PC-9 (cell line): ENCODE results near the gene NUP214. TPM values are rescaled to one million over a fixed set of nuclear protein-coding genes. Genes with fewer than 3 reads are reported as not detected.

Experiments used
- BruUV-seq: library from RNA; stranded (reverse); fragments of 400-500 nt; replicated peaks from 2 replicates; lab custom pipeline; 2021; lab: Mats Ljungman, UMichigan
- CTCF ChIA-PET: fragments of 300-600 bp; sonication (Branson Sonifier 250); formaldehyde crosslinking; loops from one replicate; lab custom pipeline; 2022; ENCODE audit warnings: antibody characterized with exemption; lab: Charles Lee
- POLR2A ChIA-PET: fragments of 300-600 bp; sonication (Branson Sonifier 250); formaldehyde crosslinking; loops from one replicate; lab custom pipeline; 2022; ENCODE audit warnings: antibody characterized with exemption; ENCODE audit not compliant: unreplicated experiment; lab: Charles Lee
- DNase-seq, 2 experiments: peaks; one replicate each; pipeline versions ENCODE4 v3.0.0 to v3.0.0-alpha.2; 2015 to 2022; ENCODE audit warnings: mixed read lengths in 1 of 2
- H2AFZ ChIP-seq: fragments of 200-600 bp; sonication (generic); 2 replicates; pipeline ENCODE4 v1.8.1; 2017; ENCODE audit warnings: antibody characterized with exemption
- H3F3A ChIP-seq: fragments of 200-600 bp; sonication (generic); 2 replicates; pipeline ENCODE4 v1.8.1; 2017; ENCODE audit warnings: antibody characterized with exemption, mild to moderate bottlenecking, low read depth; ENCODE audit not compliant: insufficient read depth
- H3K27ac ChIP-seq: fragments of 200-600 bp; sonication (generic); 2 replicates; pipeline ENCODE4 v1.6.1; 2016; ENCODE audit warnings: mixed run types
- H3K27me3 ChIP-seq: fragments of 200-600 bp; sonication (generic); 2 replicates; pipeline ENCODE4 v1.6.1; 2016; ENCODE audit warnings: low read depth, mixed run types; ENCODE audit not compliant: insufficient read depth
- H3K36me3 ChIP-seq: fragments of 200-600 bp; sonication (generic); 2 replicates; pipeline ENCODE4 v1.6.1; 2016; ENCODE audit warnings: low read depth, mixed run types
- H3K4me1 ChIP-seq: fragments of 200-600 bp; sonication (generic); replicated peaks from 2 replicates; pipeline ENCODE4 v1.6.1; 2016; ENCODE audit warnings: mixed run types; ENCODE audit not compliant: insufficient read depth
- H3K4me2 ChIP-seq: fragments of 200-600 bp; sonication (generic); 2 replicates; pipeline ENCODE4 v1.6.1; 2017; ENCODE audit warnings: mixed run types
- H3K4me3 ChIP-seq: fragments of 200-600 bp; sonication (generic); 2 replicates; pipeline ENCODE4 v1.6.1; 2016; ENCODE audit warnings: mixed run types
- H3K79me2 ChIP-seq: fragments of 200-600 bp; sonication (generic); 2 replicates; pipeline ENCODE4 v1.6.1; 2017; ENCODE audit warnings: low read depth, mixed run types
- H3K9me2 ChIP-seq: fragments of 200-600 bp; sonication (generic); 2 replicates; pipeline ENCODE4 v1.8.1; 2017; ENCODE audit warnings: mild to moderate bottlenecking; ENCODE audit not compliant: insufficient read depth
- H3K9me3 ChIP-seq: fragments of 200-600 bp; sonication (generic); 2 replicates; pipeline ENCODE4 v1.8.1; 2016; ENCODE audit warnings: low read depth; ENCODE audit not compliant: insufficient read depth
- H4K20me1 ChIP-seq: fragments of 200-600 bp; sonication (generic); 2 replicates; pipeline ENCODE4 v1.8.1; 2017; ENCODE audit not compliant: insufficient read depth
- EZH2 ChIP-seq: fragments of 200-600 bp; sonication (generic); IDR thresholded peaks from 2 replicates; pipeline ENCODE4 v1.8.0; 2017; ENCODE audit warnings: antibody characterized with exemption, low read depth
- intact Hi-C: fragments of 100-400 bp; cut with micrococcal nuclease; formaldehyde crosslinking; loops from one replicate; pipeline ENCODE4 v1.10.0; 2022; ENCODE audit not compliant: unreplicated experiment
- total RNA-seq: library from RNA; stranded (reverse); gene quantifications from 2 replicates; pipeline ENCODE4 v1.2.3, GENCODE V29; 2021
- TF ChIP-seq, protein P1 (sequence below): fragments of 200-600 bp; sonication (generic); conservative IDR thresholded peaks from 2 replicates; pipeline ENCODE4 v1.6.1; 2017; ENCODE audit warnings: mixed run types, antibody characterized with exemption, mild to moderate bottlenecking, moderate library complexity

NUP214 gene
- total RNA-seq, 1 experiment from 2014 or later, result 59.0 TPM

DNA sequence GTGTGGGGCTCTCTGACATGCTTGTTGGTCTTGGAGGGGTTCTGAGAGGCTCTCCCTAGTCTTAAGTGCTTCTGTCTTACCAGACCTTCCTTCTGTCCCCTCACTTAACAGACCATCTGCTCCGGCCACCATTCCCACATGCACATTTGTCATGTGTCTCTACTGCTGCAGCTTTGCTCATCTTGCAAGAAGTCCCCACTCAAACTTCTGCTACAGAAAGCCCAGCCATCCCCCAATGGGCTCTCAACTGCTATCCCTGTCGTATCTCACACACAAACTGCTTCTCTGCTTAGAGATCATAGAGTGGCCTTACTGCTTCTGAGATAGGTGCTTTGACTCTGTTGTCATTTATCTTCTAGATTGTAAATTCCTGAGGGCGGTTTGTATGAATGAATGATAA is 69.4 kb downstream of the NUP214 start:
- Histone ChIP-seq H3K36me3 (peaks cover 11% of the 10 kb centered on the region), H3K4me2 (no peak overlapping the region), H3K79me2 (no peaks in the 10 kb centered on the region), H3F3A (no peaks in the 10 kb centered on the region), H3K27me3 (no peaks in the 10 kb centered on the region), H4K20me1 (no peaks in the 10 kb centered on the region), H3K4me3 (no peak overlapping the region), H3K9me3 (no peaks in the 10 kb centered on the region), H2AFZ (no peak overlapping the region), H3K27ac (no peak overlapping the region), H3K4me1 (no peaks in the 10 kb centered on the region), H3K9me2 (no peaks in the 10 kb centered on the region)
- intact Hi-C loops, result no loop called here
- no peak for TF ChIP-seq EZH2
- TF ChIP-seq, protein P1, sequence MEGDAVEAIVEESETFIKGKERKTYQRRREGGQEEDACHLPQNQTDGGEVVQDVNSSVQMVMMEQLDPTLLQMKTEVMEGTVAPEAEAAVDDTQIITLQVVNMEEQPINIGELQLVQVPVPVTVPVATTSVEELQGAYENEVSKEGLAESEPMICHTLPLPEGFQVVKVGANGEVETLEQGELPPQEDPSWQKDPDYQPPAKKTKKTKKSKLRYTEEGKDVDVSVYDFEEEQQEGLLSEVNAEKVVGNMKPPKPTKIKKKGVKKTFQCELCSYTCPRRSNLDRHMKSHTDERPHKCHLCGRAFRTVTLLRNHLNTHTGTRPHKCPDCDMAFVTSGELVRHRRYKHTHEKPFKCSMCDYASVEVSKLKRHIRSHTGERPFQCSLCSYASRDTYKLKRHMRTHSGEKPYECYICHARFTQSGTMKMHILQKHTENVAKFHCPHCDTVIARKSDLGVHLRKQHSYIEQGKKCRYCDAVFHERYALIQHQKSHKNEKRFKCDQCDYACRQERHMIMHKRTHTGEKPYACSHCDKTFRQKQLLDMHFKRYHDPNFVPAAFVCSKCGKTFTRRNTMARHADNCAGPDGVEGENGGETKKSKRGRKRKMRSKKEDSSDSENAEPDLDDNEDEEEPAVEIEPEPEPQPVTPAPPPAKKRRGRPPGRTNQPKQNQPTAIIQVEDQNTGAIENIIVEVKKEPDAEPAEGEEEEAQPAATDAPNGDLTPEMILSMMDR, result no peak
- no peak for DNase-seq
- POLR2A ChIA-PET, result interaction anchor here (0.6 kb wide), 1 partner anchor 147 kb away, joined by 3 read pairs; no protein-coding TSS in a partner anchor
- CTCF ChIA-PET, result no interaction called here
- BruUV-seq, result no TSS peak

- Histone ChIP-seq H3K36me3 (peaks cover 15% of the 10 kb centered on the region; the same call in 1 of the 2 replicates), H3K27me3 (no peaks in the 10 kb centered on the region), H4K20me1 (no peaks in the 10 kb centered on the region), H3K9me3 (no peaks in the 10 kb centered on the region), H3K4me2 (no peak overlapping the region), H3K79me2 (no peaks in the 10 kb centered on the region), H3K9me2 (no peaks in the 10 kb centered on the region), H2AFZ (no peak overlapping the region), H3K27ac (no peak overlapping the region), H3K4me1 (no peaks in the 10 kb centered on the region), H3F3A (no peaks in the 10 kb centered on the region), H3K4me3 (no peak overlapping the region)
- BruUV-seq, result TSS peak; percentile 11
- ChIA-PET POLR2A (no interaction called here), CTCF (no interaction called here)
- no peak for DNase-seq
- intact Hi-C loops, result no loop called here
- TF ChIP-seq, protein P1, result no peak
- no peak for TF ChIP-seq EZH2
Measured at GRCh38 chr9:131197160-131197911, 72.0 kb downstream of the NUP214 start.

DNA sequence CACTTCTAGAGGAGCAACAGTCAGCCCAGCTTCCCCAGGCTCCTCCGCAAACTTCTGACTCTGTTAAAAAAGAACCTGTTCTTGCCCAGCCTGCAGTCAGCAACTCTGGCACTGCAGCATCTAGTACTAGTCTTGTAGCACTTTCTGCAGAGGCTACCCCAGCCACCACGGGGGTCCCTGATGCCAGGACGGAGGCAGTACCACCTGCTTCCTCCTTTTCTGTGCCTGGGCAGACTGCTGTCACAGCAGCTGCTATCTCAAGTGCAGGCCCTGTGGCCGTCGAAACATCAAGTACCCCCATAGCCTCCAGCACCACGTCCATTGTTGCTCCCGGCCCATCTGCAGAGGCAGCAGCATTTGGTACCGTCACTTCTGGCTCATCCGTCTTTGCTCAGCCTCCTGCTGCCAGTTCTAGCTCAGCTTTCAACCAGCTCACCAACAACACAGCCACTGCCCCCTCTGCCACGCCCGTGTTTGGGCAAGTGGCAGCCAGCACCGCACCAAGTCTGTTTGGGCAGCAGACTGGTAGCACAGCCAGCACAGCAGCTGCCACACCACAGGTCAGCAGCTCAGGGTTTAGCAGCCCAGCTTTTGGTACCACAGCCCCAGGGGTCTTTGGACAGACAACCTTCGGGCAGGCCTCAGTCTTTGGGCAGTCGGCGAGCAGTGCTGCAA is 72.8 kb downstream of the NUP214 start:
- TF ChIP-seq, protein P1, result no peak
- no peak for TF ChIP-seq EZH2
- Histone ChIP-seq H4K20me1 (no peaks in the 10 kb centered on the region), H3K4me3 (no peak overlapping the region), H3K27me3 (no peaks in the 10 kb centered on the region), H3F3A (peaks cover 2% of the 10 kb centered on the region; the same call in 1 of the 2 replicates), H3K27ac (no peak overlapping the region), H2AFZ (no peak overlapping the region), H3K4me1 (no peaks in the 10 kb centered on the region), H3K9me2 (no peaks in the 10 kb centered on the region), H3K4me2 (no peak overlapping the region), H3K9me3 (no peaks in the 10 kb centered on the region), H3K79me2 (no peaks in the 10 kb centered on the region), H3K36me3 (peaks cover 15% of the 10 kb centered on the region; the same call in 1 of the 2 replicates)
- DNase-seq, result no peak
- intact Hi-C loops, result no loop called here
- BruUV-seq, result no TSS peak
- ChIA-PET CTCF (no interaction called here), POLR2A (no interaction called here)
